ENCODE results near the gene TTC23L. TPM values are rescaled to one million over a fixed set of nuclear protein-coding genes. Genes with fewer than 3 reads are reported as not detected.

The TTC23L gene
- total and polyA plus RNA-seq, 2 of the 8 experiments (the other 6 are each of a cell fraction or from before 2014, with no cell fraction given): 1.1 to 2.4 TPM

DNA sequence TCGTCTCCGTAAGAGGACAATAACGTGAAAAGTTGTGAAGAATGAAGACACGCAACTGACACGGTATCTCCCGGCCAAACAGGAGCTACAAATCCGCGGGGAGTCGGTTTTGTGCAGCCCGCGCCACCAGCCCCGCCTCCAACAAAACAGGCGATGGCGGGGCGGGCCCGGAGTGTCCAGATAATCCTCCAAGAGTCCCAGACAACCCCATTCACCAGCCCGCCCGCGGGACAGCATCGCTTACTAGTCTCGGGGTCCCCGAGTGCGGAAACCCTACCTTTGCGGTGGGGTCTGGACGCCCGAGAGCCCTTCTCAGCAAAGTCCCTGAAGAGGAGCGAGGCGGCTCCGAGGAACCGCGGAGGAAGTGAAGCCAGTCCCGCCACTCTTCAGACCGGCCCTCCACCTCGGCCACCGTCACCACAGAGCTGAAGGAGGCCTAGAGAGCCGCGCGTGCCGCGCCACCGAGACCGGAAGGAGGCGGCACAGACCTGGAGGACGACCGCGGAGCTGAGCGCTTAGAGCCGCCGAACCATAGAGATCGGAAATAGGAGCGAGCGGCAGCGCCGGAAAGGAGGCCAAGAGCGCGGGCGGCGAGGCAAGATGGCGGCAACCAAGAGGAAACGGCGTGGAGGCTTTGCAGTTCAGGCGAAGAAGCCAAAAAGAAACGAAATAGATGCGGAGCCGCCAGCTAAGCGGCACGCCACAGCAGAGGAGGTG is 76.3 kb downstream of the TTC23L start, which contains the start of the genes BRIX1 and RAD1 (continued):
- no peak for TF ChIP-seq BACH1 (IDR thresholded peaks at IDR 0.05; ENCODE audit: low read length)
- TF ChIP-seq JUND (IDR thresholded peaks at IDR 0.05; ENCODE audit: low read length): no peak
- peak; percentile 82 for TF ChIP-seq SAP30 (IDR thresholded peaks at IDR 0.05; ENCODE audit: insufficient read depth, insufficient replicate concordance, low read length)
- peak; percentile 94 for TF ChIP-seq PHF8 (conservative IDR thresholded peaks at IDR 0.05; ENCODE audit: low read depth, low read length)

All from H1 (cell line).